Trophoblast cell (in vitro differentiated cells and primary cell): ENCODE measurements around the gene ARFGAP1.
A peak's percentile ranks its signal among the peaks of the same experiment; 100 is the strongest.

Experiments
- DNase-seq, 2 donors: peaks; one replicate each; pipeline ENCODE4 v3.0.0-alpha.2; 2016
- H2AFZ ChIP-seq: 2 replicates; pipeline ENCODE4 v1.6.1; 2013; ENCODE audit warnings: low read length, moderate library complexity, mild to moderate bottlenecking; ENCODE audit not compliant: insufficient read depth, poor library complexity
- H2AK5ac ChIP-seq: 2 replicates; pipeline ENCODE4 v1.6.1; 2013; ENCODE audit warnings: mild to moderate bottlenecking, low read length
- H2BK120ac ChIP-seq: 2 replicates; pipeline ENCODE4 v1.6.1; 2013; ENCODE audit warnings: low read length, mild to moderate bottlenecking, moderate library complexity; ENCODE audit not compliant: insufficient read depth, poor library complexity
- H2BK12ac ChIP-seq: 2 replicates; pipeline ENCODE4 v1.6.1; 2013; ENCODE audit warnings: mild to moderate bottlenecking, low read length, moderate library complexity
- H2BK5ac ChIP-seq: 2 replicates; pipeline ENCODE4 v1.6.1; 2013; ENCODE audit warnings: low read length, low read depth, moderate library complexity, mild to moderate bottlenecking; ENCODE audit not compliant: poor library complexity
- H3K14ac ChIP-seq: 2 replicates; pipeline ENCODE4 v1.6.1; 2013; ENCODE audit warnings: mild to moderate bottlenecking, low read length
- H3K18ac ChIP-seq: 2 replicates; pipeline ENCODE4 v1.6.1; 2013; ENCODE audit warnings: mild to moderate bottlenecking, low read length
- H3K23ac ChIP-seq: 2 replicates; pipeline ENCODE4 v1.6.1; 2013; ENCODE audit warnings: low read length
- H3K27ac ChIP-seq: 2 replicates; pipeline ENCODE4 v1.5.1; 2013; ENCODE audit warnings: low read depth, mild to moderate bottlenecking, inconsistent platforms, low read length, moderate library complexity
- H3K27me3 ChIP-seq: 2 replicates; pipeline ENCODE4 v1.6.1; 2013; ENCODE audit warnings: inconsistent platforms, mild to moderate bottlenecking, low read length, moderate library complexity; ENCODE audit not compliant: insufficient read depth
- H3K36me3 ChIP-seq, 2 experiments: 1 replicate in 1 of 2; 2 replicates in 1 of 2; pipeline ENCODE4 v1.6.1; 2013; ENCODE audit warnings: low read length in 2 of 2, mild to moderate bottlenecking in 2 of 2, moderate library complexity in 1 of 2; ENCODE audit not compliant: insufficient read depth in 2 of 2, control insufficient read depth in 1 of 2
- H3K4ac ChIP-seq: 2 replicates; pipeline ENCODE4 v1.6.1; 2013; ENCODE audit warnings: low read depth, mild to moderate bottlenecking, low read length, moderate library complexity
- H3K4me1 ChIP-seq, 2 experiments: 1 replicate in 1 of 2; 2 replicates in 1 of 2; pipeline ENCODE4 v1.6.1; 2013; ENCODE audit warnings: low read length in 2 of 2, mild to moderate bottlenecking in 2 of 2, moderate library complexity in 1 of 2; ENCODE audit not compliant: insufficient read depth in 2 of 2, control insufficient read depth in 1 of 2
- H3K4me2 ChIP-seq: 2 replicates; pipeline ENCODE4 v1.6.1; 2013; ENCODE audit warnings: inconsistent platforms, mild to moderate bottlenecking, low read length, moderate library complexity
- H3K4me3 ChIP-seq: 2 replicates; pipeline ENCODE4 v1.5.1; 2013; ENCODE audit warnings: mild to moderate bottlenecking, low read depth, low read length, inconsistent platforms
- H3K79me1 ChIP-seq: one replicate; pipeline ENCODE4 v1.6.1; 2013; ENCODE audit warnings: low read length
- H3K79me2 ChIP-seq: 2 replicates; pipeline ENCODE4 v1.6.1; 2013; ENCODE audit warnings: low read length, mild to moderate bottlenecking; ENCODE audit not compliant: control insufficient read depth, insufficient read depth, poor library complexity
- H3K9ac ChIP-seq: 2 replicates; pipeline ENCODE4 v1.6.1; 2013; ENCODE audit warnings: mild to moderate bottlenecking, low read length
- H3K9me3 ChIP-seq: 2 replicates; pipeline ENCODE4 v1.6.1; 2013; ENCODE audit warnings: low read depth, mild to moderate bottlenecking, control low read depth, inconsistent platforms, low read length; ENCODE audit not compliant: insufficient read depth
- H4K12ac ChIP-seq: 2 replicates; pipeline ENCODE4 v1.6.1; 2013; ENCODE audit warnings: low read depth, mild to moderate bottlenecking, low read length, moderate library complexity
- H4K8ac ChIP-seq: 2 replicates; pipeline ENCODE4 v1.6.1; 2013; ENCODE audit warnings: low read depth, mild to moderate bottlenecking, low read length, moderate library complexity
- H4K91ac ChIP-seq: one replicate; pipeline ENCODE4 v1.6.1; 2013; ENCODE audit warnings: low read depth, mild to moderate bottlenecking, low read length, moderate library complexity
- WGBS: extraction: QIAGEN DNeasy Blood & Tissue Kit; methylation state at CpG from one replicate; pipeline ENCODE4 v1.1.7; 2013; ENCODE audit warnings: missing lambda C conversion rate; ENCODE audit not compliant: insufficient read length, insufficient coverage; ENCODE audit errors: extremely low coverage; 5-methylcytosine and 5-hydroxymethylcytosine counted together

Gene ARFGAP1

GRCh38 chr20:63331741-63332400, 59.3 kb downstream of the ARFGAP1 start:
- no peak overlapping the region for H3K4me3 ChIP-seq
- no peak overlapping the region for H4K91ac ChIP-seq
- no CpG with 5 or more reads among the region's 8 CpGs for WGBS
- H4K8ac ChIP-seq = no peak overlapping the region
- no peak overlapping the region for H4K12ac ChIP-seq
- H3K27ac ChIP-seq = no peak overlapping the region
- H3K4ac ChIP-seq = no peak overlapping the region
- H3K9ac ChIP-seq = no peak overlapping the region
- H3K27me3 ChIP-seq = no peaks in the 10 kb centered on the region
- no peaks in the 10 kb centered on the region for H3K79me1 ChIP-seq
- no peak overlapping the region for H2AFZ ChIP-seq
- DNase-seq = peak in 1 of 2 donors; percentile 8
- no peak overlapping the region for H2BK5ac ChIP-seq
- no peak overlapping the region for H2BK120ac ChIP-seq
- H3K14ac ChIP-seq = no peak overlapping the region
- H3K18ac ChIP-seq = no peak overlapping the region
- no peaks in the 10 kb centered on the region for H3K4me1 ChIP-seq
- peaks cover 17% of the 10 kb centered on the region for H3K9me3 ChIP-seq
- H3K4me2 ChIP-seq = no peak overlapping the region
- H2AK5ac ChIP-seq = no peak overlapping the region
- H3K36me3 ChIP-seq = no peaks in the 10 kb centered on the region
- no peak overlapping the region for H3K23ac ChIP-seq
- H2BK12ac ChIP-seq = no peak overlapping the region
- H3K79me2 ChIP-seq = no peaks in the 10 kb centered on the region

- peaks cover 17% of the 10 kb centered on the region for H3K9me3 ChIP-seq
- H2BK5ac ChIP-seq = no peak overlapping the region
- H3K79me1 ChIP-seq = no peaks in the 10 kb centered on the region
- no peak for DNase-seq
- no peak overlapping the region for H2AFZ ChIP-seq
- no peak overlapping the region for H4K8ac ChIP-seq
- no peak overlapping the region for H3K4ac ChIP-seq
- no peak overlapping the region for H3K23ac ChIP-seq
- H4K12ac ChIP-seq = no peak overlapping the region
- no peak overlapping the region for H3K4me2 ChIP-seq
- H3K4me3 ChIP-seq = no peak overlapping the region
- no peak overlapping the region for H2AK5ac ChIP-seq
- no peak overlapping the region for H3K9ac ChIP-seq
- no peak overlapping the region for H2BK12ac ChIP-seq
- H3K79me2 ChIP-seq = no peaks in the 10 kb centered on the region
- H3K14ac ChIP-seq = no peak overlapping the region
- no peak overlapping the region for H3K18ac ChIP-seq
- no peak overlapping the region for H2BK120ac ChIP-seq
- H4K91ac ChIP-seq = no peak overlapping the region
- no peak overlapping the region for H3K27ac ChIP-seq
- H3K27me3 ChIP-seq = no peaks in the 10 kb centered on the region
- no CpG with 5 or more reads among the region's 22 CpGs for WGBS
- H3K36me3 ChIP-seq = no peaks in the 10 kb centered on the region
- H3K4me1 ChIP-seq = no peaks in the 10 kb centered on the region
Observed at GRCh38 chr20:63332488-63333240, 60.1 kb downstream of the ARFGAP1 start.

- no peak for DNase-seq
- Histone ChIP-seq H2BK5ac (no peak overlapping the region), H3K9me3 (peaks cover 15% of the 10 kb centered on the region), H2AFZ (no peak overlapping the region), H3K4ac (no peak overlapping the region), H3K23ac (no peak overlapping the region), H4K91ac (no peak overlapping the region), H3K4me2 (no peak overlapping the region), H3K4me1 (no peaks in the 10 kb centered on the region), H3K9ac (no peak overlapping the region), H3K14ac (no peak overlapping the region), H3K79me2 (no peaks in the 10 kb centered on the region), H3K36me3 (no peaks in the 10 kb centered on the region), H2BK120ac (no peak overlapping the region), H3K4me3 (no peak overlapping the region), H2AK5ac (no peak overlapping the region), H3K79me1 (no peaks in the 10 kb centered on the region), H3K27me3 (no peaks in the 10 kb centered on the region), H4K8ac (no peak overlapping the region), H4K12ac (no peak overlapping the region), H2BK12ac (no peak overlapping the region), H3K18ac (no peak overlapping the region), H3K27ac (no peak overlapping the region)
- WGBS = no CpG with 5 or more reads among the region's 19 CpGs
Observed at GRCh38 chr20:63333241-63333836, 60.7 kb downstream of the ARFGAP1 start.

- Histone ChIP-seq H3K4me1 (no peaks in the 10 kb centered on the region), H3K36me3 (no peaks in the 10 kb centered on the region), H3K9me3 (peaks cover 15% of the 10 kb centered on the region), H4K12ac (no peak overlapping the region), H3K14ac (no peak overlapping the region), H2AFZ (no peak overlapping the region), H3K18ac (no peak overlapping the region), H3K27ac (no peak overlapping the region), H3K9ac (no peak overlapping the region), H3K79me2 (no peaks in the 10 kb centered on the region), H4K8ac (no peak overlapping the region), H2BK120ac (no peak overlapping the region), H3K4me2 (no peak overlapping the region), H4K91ac (no peak overlapping the region), H3K79me1 (no peaks in the 10 kb centered on the region), H3K27me3 (no peaks in the 10 kb centered on the region), H3K4me3 (no peak overlapping the region), H2BK5ac (no peak overlapping the region), H2BK12ac (no peak overlapping the region), H2AK5ac (no peak overlapping the region), H3K23ac (no peak overlapping the region), H3K4ac (no peak overlapping the region)
- WGBS = no CpG with 5 or more reads among the region's 8 CpGs
- no peak for DNase-seq
Observed at GRCh38 chr20:63334356-63334755, 61.7 kb downstream of the ARFGAP1 start.
